AG04450 (cell line): Measurements from ENCODE around the gene WDR70. TPM values are rescaled to one million over a fixed set of nuclear protein-coding genes. Genes with fewer than 3 reads are reported as not detected.

Source experiments
- CTCF ChIA-PET: fragments of 300-600, 350-600 bp; formaldehyde crosslinking; extraction: SDS; loops from one replicate; lab custom pipeline; 2022; ENCODE audit warnings: antibody characterized with exemption, inconsistent platforms; lab: Charles Lee
- POLR2A ChIA-PET: fragments of 350-600 bp; formaldehyde crosslinking; extraction: SDS; loops from one replicate; lab custom pipeline; 2021; ENCODE audit warnings: antibody characterized with exemption, inconsistent platforms; lab: Yijun Ruan, JAX
- DNase-seq: peaks from one replicate; pipeline ENCODE4 v3.0.0-alpha.2; 2011; ENCODE audit warnings: low read depth, low spot score
- H3K27ac ChIP-seq: one replicate; pipeline ENCODE4 v1.5.1; 2012; ENCODE audit warnings: low read depth, low read length, control low read depth
- H3K27me3 ChIP-seq: one replicate; pipeline ENCODE4 v1.6.0; 2012; ENCODE audit warnings: low read length; ENCODE audit not compliant: control insufficient read depth, insufficient read depth
- H3K4me3 ChIP-seq: 2 replicates; pipeline ENCODE4 v1.5.1; 2011; ENCODE audit warnings: mild to moderate bottlenecking, low read depth, low read length, control low read depth
- H3K9me3 ChIP-seq: 2 replicates; pipeline ENCODE4 v1.5.1; 2012; ENCODE audit warnings: low read length; ENCODE audit not compliant: control insufficient read depth, insufficient read depth
- CTCF ChIP-seq: IDR thresholded peaks from 2 replicates; pipeline ENCODE4 v1.5.1; 2011; ENCODE audit warnings: low read depth, low read length, control low read depth, inconsistent platforms
- polyA plus RNA-seq: library from polyadenylated mRNA; depleted of rRNA; stranded (reverse); fragments of >200 nt; gene quantifications from 2 replicates; pipeline ENCODE4 v1.2.3, GENCODE V29; 2011

WDR70 gene
- polyA plus RNA-seq, 1 experiment: 38.5 TPM

DNA sequence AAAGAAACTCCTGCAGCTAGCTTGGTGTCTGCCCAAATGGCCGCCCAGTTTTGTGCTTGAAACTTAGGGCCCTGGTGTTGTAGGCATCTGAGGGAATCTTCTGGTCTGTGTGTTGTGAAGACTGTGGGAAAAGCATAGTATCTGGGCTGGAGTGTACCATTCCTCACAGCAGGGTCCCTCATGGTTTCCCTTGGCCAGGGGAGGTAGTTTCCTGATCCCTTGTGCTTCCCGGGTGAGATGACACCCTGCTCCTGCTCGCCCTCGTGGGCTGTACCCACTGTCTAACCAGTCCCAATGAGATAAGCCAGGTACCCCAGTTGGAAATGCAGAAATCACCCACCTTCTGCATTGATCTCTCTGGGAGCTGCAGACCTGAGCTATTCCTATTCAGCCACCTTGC lies 277.9 kb downstream of the WDR70 start:
- no peak for TF ChIP-seq CTCF
- Histone ChIP-seq H3K9me3 (0 out of 2 replicates have a peak, but pooled peaks cover 3% of the 10 kb centered on the region), H3K27me3 (no peaks in the 10 kb centered on the region), H3K27ac (no peak overlapping the region), H3K4me3 (no peak overlapping the region)
- DNase-seq: no peak
- ChIA-PET CTCF (no interaction called here), POLR2A (no interaction called here)

DNA sequence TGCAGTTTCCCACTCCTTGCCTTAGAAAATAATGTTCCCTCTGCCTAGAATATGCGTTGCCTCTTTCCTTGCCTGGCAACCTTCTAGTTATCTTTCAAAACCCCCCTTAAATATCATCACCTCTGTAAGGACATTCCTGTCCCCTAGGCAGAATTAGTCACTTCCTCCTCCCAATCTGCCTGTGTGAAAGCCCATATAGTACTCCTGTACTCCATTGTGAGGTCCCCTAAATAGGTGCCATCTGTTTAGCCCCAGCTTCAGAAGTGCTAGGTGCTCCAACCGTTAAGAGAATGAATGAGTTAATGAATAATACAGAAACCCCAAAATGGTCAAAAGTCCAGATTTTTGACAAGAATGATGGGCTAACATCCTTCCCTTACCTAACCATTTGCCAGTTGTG lies 279.3 kb downstream of the WDR70 start:
- POLR2A ChIA-PET: no interaction called here
- H3K27ac ChIP-seq: no peak overlapping the region
- H3K4me3 ChIP-seq: no peak overlapping the region
- no peaks in the 10 kb centered on the region for H3K27me3 ChIP-seq
- no peak for DNase-seq
- 0 out of 2 replicates have a peak, but pooled peaks cover 3% of the 10 kb centered on the region for H3K9me3 ChIP-seq
- CTCF ChIA-PET: interaction anchor here (0.9 kb wide), 1 partner anchor 15 kb away, joined by 3 read pairs; no protein-coding TSS in a partner anchor
- no peak for TF ChIP-seq CTCF

GRCh38 chr5:37660319-37660718 lies 281.2 kb downstream of the WDR70 start:
- ChIA-PET CTCF (no interaction called here), POLR2A (no interaction called here)
- Histone ChIP-seq H3K4me3 (no peak overlapping the region), H3K27me3 (no peaks in the 10 kb centered on the region), H3K9me3 (0 out of 2 replicates have a peak, but pooled peaks cover 3% of the 10 kb centered on the region), H3K27ac (no peak overlapping the region)
- no peak for TF ChIP-seq CTCF
- no peak for DNase-seq

DNA sequence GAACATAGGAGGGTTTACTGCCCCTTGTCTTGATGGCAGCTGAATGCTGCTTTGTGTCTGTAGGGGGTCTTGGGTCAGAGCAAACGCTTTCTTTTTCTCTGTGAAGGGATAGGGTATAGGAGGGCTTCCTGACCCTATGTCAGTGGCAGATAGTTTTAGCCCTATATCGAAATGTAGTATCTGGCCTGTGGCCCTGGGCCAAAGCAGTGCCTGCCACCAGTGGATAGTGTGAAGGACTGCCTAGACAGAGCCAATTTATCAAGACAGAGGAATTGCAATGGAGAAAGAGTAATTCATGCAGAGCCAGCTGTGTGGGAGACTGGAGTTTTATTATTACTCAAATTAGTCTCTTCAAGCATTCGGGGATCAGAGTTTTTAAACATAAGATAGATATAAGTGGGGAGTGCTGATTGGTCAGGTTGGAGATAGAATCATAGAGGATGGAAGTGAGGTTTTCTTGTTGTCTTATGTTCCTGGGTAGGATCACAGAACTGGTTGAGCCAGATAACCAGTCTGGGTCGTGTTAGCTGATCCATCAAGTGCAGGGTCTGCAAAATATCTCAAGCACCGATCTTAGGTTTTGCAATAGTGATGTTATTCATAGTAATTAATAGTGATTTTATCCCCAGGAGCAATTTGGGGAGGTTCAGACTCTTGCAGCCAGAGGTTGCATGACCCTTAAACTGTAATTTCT lies 282.3 kb downstream of the WDR70 start:
- Histone ChIP-seq H3K9me3 (peaks cover 3% of the 10 kb centered on the region; the same call in 1 of the 2 replicates), H3K27me3 (no peaks in the 10 kb centered on the region), H3K4me3 (no peak overlapping the region), H3K27ac (no peak overlapping the region)
- no peak for DNase-seq
- no peak for TF ChIP-seq CTCF
- ChIA-PET CTCF (no interaction called here), POLR2A (no interaction called here)

GRCh38 chr5:37661951-37662350 lies 282.8 kb downstream of the WDR70 start:
- H3K9me3 ChIP-seq: no peaks in the 10 kb centered on the region; the same call in 1 of the 2 replicates
- CTCF ChIA-PET: no interaction called here
- POLR2A ChIA-PET: no interaction called here
- DNase-seq: no peak
- no peak for TF ChIP-seq CTCF
- no peak overlapping the region for H3K27ac ChIP-seq
- no peak overlapping the region for H3K4me3 ChIP-seq
- H3K27me3 ChIP-seq: no peaks in the 10 kb centered on the region
